HG03108 (cell line): Measurements from ENCODE around the gene MAP3K15.

Experiments used
- ATAC-seq: cut with Tn5 transposase; IDR thresholded peaks from one replicate; pipeline ENCODE4 v1.9.1; 2021; ENCODE audit warnings: moderate library complexity; ENCODE audit not compliant: unreplicated experiment

The MAP3K15 gene, protein sequence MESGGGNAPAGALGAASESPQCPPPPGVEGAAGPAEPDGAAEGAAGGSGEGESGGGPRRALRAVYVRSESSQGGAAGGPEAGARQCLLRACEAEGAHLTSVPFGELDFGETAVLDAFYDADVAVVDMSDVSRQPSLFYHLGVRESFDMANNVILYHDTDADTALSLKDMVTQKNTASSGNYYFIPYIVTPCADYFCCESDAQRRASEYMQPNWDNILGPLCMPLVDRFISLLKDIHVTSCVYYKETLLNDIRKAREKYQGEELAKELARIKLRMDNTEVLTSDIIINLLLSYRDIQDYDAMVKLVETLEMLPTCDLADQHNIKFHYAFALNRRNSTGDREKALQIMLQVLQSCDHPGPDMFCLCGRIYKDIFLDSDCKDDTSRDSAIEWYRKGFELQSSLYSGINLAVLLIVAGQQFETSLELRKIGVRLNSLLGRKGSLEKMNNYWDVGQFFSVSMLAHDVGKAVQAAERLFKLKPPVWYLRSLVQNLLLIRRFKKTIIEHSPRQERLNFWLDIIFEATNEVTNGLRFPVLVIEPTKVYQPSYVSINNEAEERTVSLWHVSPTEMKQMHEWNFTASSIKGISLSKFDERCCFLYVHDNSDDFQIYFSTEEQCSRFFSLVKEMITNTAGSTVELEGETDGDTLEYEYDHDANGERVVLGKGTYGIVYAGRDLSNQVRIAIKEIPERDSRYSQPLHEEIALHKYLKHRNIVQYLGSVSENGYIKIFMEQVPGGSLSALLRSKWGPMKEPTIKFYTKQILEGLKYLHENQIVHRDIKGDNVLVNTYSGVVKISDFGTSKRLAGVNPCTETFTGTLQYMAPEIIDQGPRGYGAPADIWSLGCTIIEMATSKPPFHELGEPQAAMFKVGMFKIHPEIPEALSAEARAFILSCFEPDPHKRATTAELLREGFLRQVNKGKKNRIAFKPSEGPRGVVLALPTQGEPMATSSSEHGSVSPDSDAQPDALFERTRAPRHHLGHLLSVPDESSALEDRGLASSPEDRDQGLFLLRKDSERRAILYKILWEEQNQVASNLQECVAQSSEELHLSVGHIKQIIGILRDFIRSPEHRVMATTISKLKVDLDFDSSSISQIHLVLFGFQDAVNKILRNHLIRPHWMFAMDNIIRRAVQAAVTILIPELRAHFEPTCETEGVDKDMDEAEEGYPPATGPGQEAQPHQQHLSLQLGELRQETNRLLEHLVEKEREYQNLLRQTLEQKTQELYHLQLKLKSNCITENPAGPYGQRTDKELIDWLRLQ (N-terminal part only)

DNA sequence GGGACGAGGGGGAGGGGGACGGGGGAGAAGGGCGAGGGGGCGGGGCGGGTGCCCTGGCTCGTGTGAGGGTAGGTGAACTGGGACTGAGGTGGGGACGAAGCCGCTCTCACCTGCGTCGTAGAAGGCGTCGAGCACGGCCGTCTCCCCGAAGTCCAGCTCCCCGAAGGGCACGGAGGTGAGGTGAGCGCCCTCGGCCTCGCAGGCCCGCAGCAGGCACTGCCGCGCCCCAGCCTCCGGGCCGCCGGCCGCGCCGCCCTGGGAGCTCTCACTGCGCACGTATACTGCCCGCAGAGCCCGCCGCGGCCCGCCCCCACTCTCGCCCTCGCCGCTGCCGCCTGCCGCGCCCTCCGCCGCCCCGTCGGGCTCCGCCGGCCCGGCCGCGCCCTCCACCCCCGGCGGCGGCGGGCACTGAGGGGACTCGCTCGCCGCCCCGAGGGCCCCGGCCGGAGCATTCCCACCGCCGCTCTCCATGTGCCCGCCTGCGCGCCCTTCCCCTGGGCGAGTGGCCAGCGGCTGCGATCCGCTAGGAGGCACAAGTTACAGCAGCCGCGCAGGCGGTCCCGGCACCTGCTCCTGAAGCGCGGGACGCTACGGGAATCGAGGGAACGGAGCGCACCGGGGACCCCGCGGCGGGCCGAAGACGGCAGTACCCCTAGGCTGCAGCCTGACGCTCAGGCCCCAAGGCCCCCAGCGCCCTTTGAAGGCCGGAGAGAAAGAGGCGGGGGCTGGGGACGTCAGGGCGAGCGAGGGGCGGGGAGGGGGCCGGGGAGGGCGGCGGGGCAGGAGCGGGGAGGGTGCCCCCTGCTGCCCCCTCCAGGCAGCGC is at the start of gene MAP3K15:
Gene MAP3K15 (minus strand): TSS at position 718 of the 824 bp plus-strand sequence. CDS start 247 bp downstream, at position 471.
- no peak for ATAC-seq

DNA sequence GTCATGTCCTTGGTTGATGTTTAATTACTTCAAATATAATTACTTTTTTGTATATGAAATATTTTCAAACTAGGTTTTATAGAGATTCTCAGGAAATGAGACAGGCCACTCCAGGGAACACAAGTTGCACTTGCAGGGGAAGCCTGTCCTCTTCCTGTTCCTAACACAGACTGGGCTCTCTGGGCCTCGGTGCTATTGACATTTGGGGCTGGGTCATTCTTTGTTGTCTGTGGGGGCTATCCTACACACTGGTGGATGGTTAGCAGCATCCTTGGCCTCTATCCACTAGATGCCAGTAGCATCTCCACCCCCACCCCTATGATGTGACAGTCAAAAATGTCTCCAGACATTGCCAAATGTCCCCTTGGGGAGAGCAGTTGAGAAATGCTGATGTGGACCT is 49.3 kb upstream of the MAP3K15 start:
- ATAC-seq = no peak

GRCh38 chrX:19563746-19564145 is 48.4 kb upstream of the MAP3K15 start:
- ATAC-seq = no peak

GRCh38 chrX:19563327-19563726 is 48.0 kb upstream of the MAP3K15 start:
- no peak for ATAC-seq

- no peak for ATAC-seq
These were observed 45.3 kb upstream of the MAP3K15 start for GRCh38 chrX:19560611-19561010.

DNA sequence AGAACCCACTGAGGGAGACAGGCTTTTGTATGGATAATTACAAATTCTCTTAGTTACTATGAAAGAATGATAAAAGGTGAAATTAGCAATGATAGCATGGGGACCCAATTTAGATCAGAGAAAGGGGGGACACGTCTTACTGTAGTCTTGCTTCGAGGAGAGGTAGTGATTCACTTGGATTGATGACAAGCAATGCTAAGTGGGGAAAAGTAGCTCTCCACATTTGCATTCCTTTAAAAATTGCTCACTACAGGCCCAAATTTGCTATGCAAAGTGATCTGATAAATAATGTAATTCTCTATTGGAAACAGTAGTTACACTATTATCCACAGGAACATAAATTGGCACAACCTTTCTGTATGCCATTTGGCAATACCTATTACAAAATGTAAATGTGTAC is 42.5 kb upstream of the MAP3K15 start:
- no peak for ATAC-seq

GRCh38 chrX:19556202-19556601 is 40.9 kb upstream of the MAP3K15 start:
- no peak for ATAC-seq

- ATAC-seq = no peak
These were observed 40.4 kb upstream of the MAP3K15 start for GRCh38 chrX:19555683-19556082.

- ATAC-seq = no peak
These were observed 39.9 kb upstream of the MAP3K15 start for GRCh38 chrX:19555236-19555635.

DNA sequence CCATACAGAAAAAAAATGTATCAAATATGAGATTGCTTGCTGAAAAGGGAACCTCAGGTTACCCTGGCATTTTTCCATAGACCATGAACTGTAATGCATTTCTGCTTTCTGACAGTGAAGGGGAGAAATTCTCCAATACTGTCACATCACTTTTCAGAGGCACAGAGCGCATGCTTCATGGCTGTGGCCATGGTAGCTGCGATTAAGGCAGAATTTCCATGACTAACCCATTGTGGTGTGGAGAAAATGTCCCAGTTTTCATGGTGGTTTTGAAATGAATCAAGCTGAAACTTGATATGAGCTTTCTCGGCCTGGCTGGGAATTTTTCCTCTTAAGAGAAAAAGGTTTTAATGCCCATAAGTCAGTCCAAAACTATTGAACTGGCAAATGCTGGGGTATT is 39.5 kb upstream of the MAP3K15 start:
- no peak for ATAC-seq

- ATAC-seq = no peak
These were observed 37.5 kb upstream of the MAP3K15 start for GRCh38 chrX:19552793-19553192.

- no peak for ATAC-seq
These were observed 34.5 kb upstream of the MAP3K15 start for GRCh38 chrX:19549838-19550237.

DNA sequence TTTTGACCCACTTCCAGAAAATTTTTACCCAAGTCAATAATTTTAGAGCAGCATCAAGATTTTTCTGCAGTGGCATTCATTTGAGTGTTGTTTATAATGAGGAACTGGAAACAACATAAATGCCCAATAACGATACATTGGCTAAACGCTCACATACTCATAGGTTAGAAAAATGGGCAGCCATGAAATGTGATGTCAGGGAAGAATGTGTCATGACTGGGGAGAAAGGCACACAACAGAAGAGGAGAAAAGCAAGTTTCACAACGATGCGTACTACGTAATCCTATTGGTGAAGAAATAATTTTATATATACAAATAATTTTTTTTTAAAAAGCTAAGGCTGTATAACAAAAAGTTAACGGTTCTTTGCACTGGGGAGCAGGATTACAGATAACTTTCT is 33.6 kb upstream of the MAP3K15 start:
- no peak for ATAC-seq

- no peak for ATAC-seq
These were observed 33.0 kb upstream of the MAP3K15 start for GRCh38 chrX:19548279-19548678.

DNA sequence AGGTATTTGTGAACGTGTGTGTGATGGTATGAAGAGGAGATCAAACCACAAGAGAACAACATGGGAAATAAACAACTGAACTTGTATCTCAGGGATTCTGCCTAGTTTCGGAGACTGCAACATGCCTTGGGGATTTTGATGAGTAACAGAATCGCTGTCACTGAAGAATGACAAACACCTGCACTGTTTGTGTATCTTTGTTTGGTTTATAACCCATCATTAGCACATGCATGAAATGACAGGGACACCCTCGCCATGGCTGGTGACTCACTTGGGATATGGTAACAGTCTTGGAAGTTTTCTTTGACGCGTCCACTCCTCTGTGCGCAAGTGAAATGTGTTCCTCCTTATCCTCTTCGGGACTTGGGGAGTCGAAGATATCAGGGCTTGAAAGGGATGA is 30.3 kb upstream of the MAP3K15 start:
- ATAC-seq = no peak

- ATAC-seq = peak; percentile 58
These were observed 29.5 kb upstream of the MAP3K15 start for GRCh38 chrX:19544693-19545305.

GRCh38 chrX:19543951-19544381 is 28.7 kb upstream of the MAP3K15 start:
- no peak for ATAC-seq

DNA sequence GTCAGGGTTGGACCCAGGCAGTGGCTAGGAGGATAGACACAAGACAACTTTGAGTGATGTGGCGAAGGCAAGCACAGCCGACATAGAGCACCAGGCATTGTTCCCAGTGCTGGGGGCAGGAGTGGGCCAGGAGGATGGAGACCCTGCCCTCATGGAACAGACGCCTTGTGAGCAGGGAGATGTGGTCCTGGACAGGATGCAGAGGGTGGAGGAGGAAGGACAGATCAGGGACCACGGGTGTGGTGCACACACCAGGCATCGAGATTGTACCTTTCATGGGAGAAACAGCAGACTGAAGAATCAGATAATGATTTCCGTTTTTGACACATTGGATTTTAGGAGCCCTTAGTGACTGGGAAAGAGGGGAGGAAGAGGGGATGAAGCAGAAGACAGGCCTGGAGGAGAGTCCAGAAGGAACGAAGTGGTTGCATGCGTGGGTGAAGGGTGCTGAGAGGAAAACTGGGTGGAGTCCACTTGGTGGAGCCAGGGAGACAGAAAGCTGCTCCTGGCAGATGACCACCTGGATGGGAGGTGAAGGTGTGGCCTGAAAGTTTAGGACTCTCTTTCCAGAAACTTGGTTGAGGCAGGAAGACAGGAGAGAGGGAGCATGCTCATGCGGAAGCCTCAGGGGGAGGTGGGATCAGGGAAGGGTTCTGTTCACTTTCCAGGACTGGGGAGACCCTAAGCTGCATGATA is 27.9 kb upstream of the MAP3K15 start:
- no peak for ATAC-seq

- no peak for ATAC-seq
These were observed 26.6 kb upstream of the MAP3K15 start for GRCh38 chrX:19541931-19542330.
